ENCODE data around the gene KCNT1. TPM values are rescaled to one million over a fixed set of nuclear protein-coding genes. Genes with fewer than 3 reads are reported as not detected.

Gene KCNT1
- total RNA-seq, 1 donor from 2014 or later: 3.6 TPM

GRCh38 chr9:135699440-135699839 lies 2.5 kb upstream of the KCNT1 start, which contains the start of gene SOHLH1:
TSS of gene SOHLH1 (minus strand) at chr9:135699481. CDS start at chr9:135699467, 14 bp downstream.
- no peak for DNase-seq (ENCODE audit: low spot score)

- DNase-seq (ENCODE audit: low spot score): no peak
Observed at GRCh38 chr9:135700525-135700924, 1.5 kb upstream of the KCNT1 start.

GRCh38 chr9:135701067-135701958 lies 672 bp upstream of the KCNT1 start:
- DNase-seq (ENCODE audit: low spot score): peak; percentile 8

GRCh38 chr9:135703726-135704125 lies 1.7 kb downstream of the KCNT1 start:
- no peak for DNase-seq (ENCODE audit: low spot score)

- DNase-seq (ENCODE audit: low spot score): peak; percentile 46
Observed at GRCh38 chr9:135704483-135704882, 2.5 kb downstream of the KCNT1 start.

GRCh38 chr9:135705376-135705775 lies 3.4 kb downstream of the KCNT1 start:
- no peak for DNase-seq (ENCODE audit: low spot score)

- DNase-seq (ENCODE audit: low spot score): no peak
Observed at GRCh38 chr9:135706288-135706687, 4.3 kb downstream of the KCNT1 start.

- DNase-seq (ENCODE audit: low spot score): no peak
Observed at GRCh38 chr9:135707252-135708138, 5.5 kb downstream of the KCNT1 start.

- no peak for DNase-seq (ENCODE audit: low spot score)
Observed at GRCh38 chr9:135708164-135708563, 6.2 kb downstream of the KCNT1 start.

GRCh38 chr9:135711391-135711790 lies 9.4 kb downstream of the KCNT1 start:
- no peak for DNase-seq (ENCODE audit: low spot score)

GRCh38 chr9:135711881-135712280 lies 9.9 kb downstream of the KCNT1 start:
- DNase-seq (ENCODE audit: low spot score): no peak

GRCh38 chr9:135712613-135713295 lies 10.8 kb downstream of the KCNT1 start:
- no peak for DNase-seq (ENCODE audit: low spot score)

- DNase-seq (ENCODE audit: low spot score): no peak
Observed at GRCh38 chr9:135714242-135715055, 12.5 kb downstream of the KCNT1 start.

- no peak for DNase-seq (ENCODE audit: low spot score)
Observed at GRCh38 chr9:135715056-135715595, 13.1 kb downstream of the KCNT1 start.

GRCh38 chr9:135716045-135716444 lies 14.1 kb downstream of the KCNT1 start:
- no peak for DNase-seq (ENCODE audit: low spot score)

GRCh38 chr9:135717410-135717809 lies 15.4 kb downstream of the KCNT1 start:
- no peak for DNase-seq (ENCODE audit: low spot score)

- DNase-seq (ENCODE audit: low spot score): no peak
Observed at GRCh38 chr9:135718616-135719015, 16.6 kb downstream of the KCNT1 start.

- DNase-seq (ENCODE audit: low spot score): no peak
Observed at GRCh38 chr9:135719472-135719871, 17.5 kb downstream of the KCNT1 start.

GRCh38 chr9:135722365-135722764 lies 20.4 kb downstream of the KCNT1 start:
- no peak for DNase-seq (ENCODE audit: low spot score)

GRCh38 chr9:135724186-135724787 lies 22.3 kb downstream of the KCNT1 start:
- DNase-seq (ENCODE audit: low spot score): no peak
